OCI-LY1 (cell line): ENCODE measurements around the gene TUT1.
"Not testable (repeated sequence)": the region's sequence is repeated elsewhere in the genome, so short reads cannot be mapped to it uniquely, and the experiment has no call there.

Source experiments
- H2AFZ ChIP-seq: fragments of 200-600 bp; sonication (generic), shearing (Covaris generic); 2 replicates; pipeline ENCODE4 v1.6.0; 2014; ENCODE audit warnings: antibody characterized with exemption, mild to moderate bottlenecking, low read length
- H3F3A ChIP-seq: fragments of 200-600 bp; sonication (generic), shearing (Covaris generic); 2 replicates; pipeline ENCODE4 v1.6.0; 2014; ENCODE audit warnings: mild to moderate bottlenecking, antibody characterized with exemption, low read length, moderate library complexity; ENCODE audit not compliant: insufficient read depth
- H3K27ac ChIP-seq: fragments of 200-600 bp; sonication (generic); 2 replicates; pipeline ENCODE4 v1.5.1; 2014; ENCODE audit warnings: low read length, mixed run types, mild to moderate bottlenecking, low read depth; ENCODE audit not compliant: poor library complexity, severe bottlenecking
- H3K27me3 ChIP-seq: fragments of 200-600 bp; sonication (generic); 2 replicates; pipeline ENCODE4 v1.6.0; 2014; ENCODE audit warnings: antibody characterized with exemption, mild to moderate bottlenecking, low read length, moderate library complexity; ENCODE audit not compliant: insufficient read depth
- H3K36me3 ChIP-seq: fragments of 200-600 bp; sonication (generic); 2 replicates; pipeline ENCODE4 v1.6.1; 2014; ENCODE audit warnings: mild to moderate bottlenecking, antibody characterized with exemption, low read length, moderate library complexity, mixed read lengths; ENCODE audit not compliant: insufficient read depth
- H3K4me1 ChIP-seq: fragments of 200-600 bp; sonication (generic); 2 replicates; pipeline ENCODE4 v1.5.1; 2014; ENCODE audit warnings: mild to moderate bottlenecking, low read length, moderate library complexity; ENCODE audit not compliant: insufficient read depth, severe bottlenecking
- H3K4me2 ChIP-seq: fragments of 200-600 bp; sonication (generic), shearing (Covaris generic); 2 replicates; pipeline ENCODE4 v1.6.1; 2014; ENCODE audit warnings: low read length
- H3K4me3 ChIP-seq: fragments of 200-600 bp; sonication (generic); 2 replicates; pipeline ENCODE4 v1.5.1; 2014; ENCODE audit warnings: low read length, low read depth, mild to moderate bottlenecking, mixed read lengths; ENCODE audit not compliant: poor library complexity, severe bottlenecking
- H3K79me2 ChIP-seq: fragments of 200-600 bp; shearing (Covaris generic); 2 replicates; pipeline ENCODE4 v1.6.1; 2016; ENCODE audit warnings: mixed run types, low read length, mixed read lengths; ENCODE audit not compliant: insufficient read depth
- H3K9ac ChIP-seq: fragments of 200-600 bp; sonication (generic), shearing (Covaris generic); 2 replicates; pipeline ENCODE4 v1.6.1; 2014; ENCODE audit warnings: mild to moderate bottlenecking, low read length, mixed read lengths
- H3K9me2 ChIP-seq: fragments of 200-600 bp; sonication (generic), shearing (Covaris generic); 2 replicates; pipeline ENCODE4 v1.6.1; 2014; ENCODE audit warnings: low read depth, mild to moderate bottlenecking, low read length, mixed read lengths
- H3K9me3 ChIP-seq: fragments of 200-600 bp; shearing (Covaris generic); 2 replicates; pipeline ENCODE4 v1.6.1; 2014; ENCODE audit warnings: low read length, mixed read lengths
- H4K20me1 ChIP-seq: fragments of 200-600 bp; sonication (generic), shearing (Covaris generic); 2 replicates; pipeline ENCODE4 v1.6.0; 2016; ENCODE audit warnings: mild to moderate bottlenecking, low read length; ENCODE audit not compliant: insufficient read depth
- CTCF ChIP-seq: fragments of 200-600 bp; sonication (generic), shearing (Covaris generic); IDR thresholded peaks from 2 replicates; pipeline ENCODE4 v1.5.1; 2017; ENCODE audit warnings: mild to moderate bottlenecking, antibody characterized with exemption, low read length, moderate library complexity, mixed read lengths
- EZH2 ChIP-seq: fragments of 200-600 bp; sonication (generic), shearing (Covaris generic); IDR thresholded peaks from 2 replicates; pipeline ENCODE4 v1.8.0; 2017; ENCODE audit warnings: borderline replicate concordance, mixed run types, mild to moderate bottlenecking, antibody characterized with exemption, low read length, moderate library complexity, mixed read lengths

Gene TUT1

GRCh38 chr11:62565100-62565802 lies 26.1 kb downstream of the TUT1 start:
- H3K27ac ChIP-seq = no peak overlapping the region
- no peak overlapping the region for H3K9ac ChIP-seq
- H3K4me2 ChIP-seq = no peak overlapping the region
- no peak overlapping the region for H3K4me3 ChIP-seq
- H3K36me3 ChIP-seq = peaks cover 94% of the 10 kb centered on the region
- no peaks in the 10 kb centered on the region for H3K9me3 ChIP-seq
- H3F3A ChIP-seq = no peaks in the 10 kb centered on the region
- H3K4me1 ChIP-seq = peaks cover 9% of the 10 kb centered on the region
- no peaks in the 10 kb centered on the region for H3K9me2 ChIP-seq
- no peak overlapping the region for H2AFZ ChIP-seq
- H3K79me2 ChIP-seq = 0 out of 2 replicates have a peak, but pooled peaks cover 4% of the 10 kb centered on the region
- H4K20me1 ChIP-seq = no peaks in the 10 kb centered on the region
- no peaks in the 10 kb centered on the region for H3K27me3 ChIP-seq
- no peak for TF ChIP-seq EZH2
- no peak for TF ChIP-seq CTCF

GRCh38 chr11:62561677-62562230 lies 29.6 kb downstream of the TUT1 start:
- H3K4me2 ChIP-seq, H3K9me3 ChIP-seq, H2AFZ ChIP-seq, H3K9me2 ChIP-seq, H4K20me1 ChIP-seq, H3F3A ChIP-seq, H3K27ac ChIP-seq, H3K9ac ChIP-seq, H3K27me3 ChIP-seq, H3K4me3 ChIP-seq, H3K79me2 ChIP-seq: not testable (repeated sequence)
- peaks cover 12% of the 10 kb centered on the region for H3K4me1 ChIP-seq
- peaks cover 94% of the 10 kb centered on the region for H3K36me3 ChIP-seq

GRCh38 chr11:62560566-62561103 lies 30.7 kb downstream of the TUT1 start:
- Histone ChIP-seq H4K20me1 (no peaks in the 10 kb centered on the region), H3K27me3 (no peaks in the 10 kb centered on the region), H2AFZ (no peak overlapping the region), H3K4me2 (no peak overlapping the region), H3K9ac (no peak overlapping the region), H3K27ac (no peak overlapping the region), H3K4me1 (peaks cover 23% of the 10 kb centered on the region), H3F3A (no peaks in the 10 kb centered on the region; the same call in 1 of the 2 replicates), H3K36me3 (peaks cover 90% of the 10 kb centered on the region), H3K79me2 (no peaks in the 10 kb centered on the region), H3K9me3 (no peaks in the 10 kb centered on the region), H3K9me2 (no peaks in the 10 kb centered on the region), H3K4me3 (no peak overlapping the region)
- TF ChIP-seq EZH2 (no peak), CTCF (peak; percentile 54)

GRCh38 chr11:62559626-62560025 lies 31.7 kb downstream of the TUT1 start:
- not testable (repeated sequence) for H3F3A ChIP-seq, H2AFZ ChIP-seq, H3K9me3 ChIP-seq, H3K27me3 ChIP-seq, H3K79me2 ChIP-seq, H3K4me2 ChIP-seq, H3K4me3 ChIP-seq, H4K20me1 ChIP-seq, H3K27ac ChIP-seq, H3K9me2 ChIP-seq, H3K9ac ChIP-seq
- H3K4me1 ChIP-seq = peaks cover 29% of the 10 kb centered on the region
- peaks cover 83% of the 10 kb centered on the region for H3K36me3 ChIP-seq
